ENCODE results near the gene GNAS.

GNAS gene

DNA sequence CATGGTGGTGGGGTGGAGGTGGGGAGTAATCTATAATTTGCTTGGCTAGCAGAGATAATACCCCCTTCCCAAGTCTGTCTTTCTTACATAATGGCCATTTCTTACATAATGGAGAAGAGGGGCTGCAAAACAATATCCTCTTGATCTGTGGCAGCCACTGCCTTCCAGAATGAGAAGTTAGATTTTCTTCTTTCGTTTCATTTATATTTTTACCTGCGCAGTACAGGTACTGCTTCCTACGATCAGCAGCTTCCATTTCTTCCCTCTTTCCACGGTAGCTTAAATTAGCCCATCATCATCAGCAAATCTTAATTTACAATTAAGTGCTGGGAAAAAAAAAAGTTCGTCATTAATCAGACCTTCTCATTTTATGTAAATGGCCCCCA is 30.2 kb downstream of the GNAS start:
- no peak for DNase-seq (ENCODE audit: low spot score)

DNA sequence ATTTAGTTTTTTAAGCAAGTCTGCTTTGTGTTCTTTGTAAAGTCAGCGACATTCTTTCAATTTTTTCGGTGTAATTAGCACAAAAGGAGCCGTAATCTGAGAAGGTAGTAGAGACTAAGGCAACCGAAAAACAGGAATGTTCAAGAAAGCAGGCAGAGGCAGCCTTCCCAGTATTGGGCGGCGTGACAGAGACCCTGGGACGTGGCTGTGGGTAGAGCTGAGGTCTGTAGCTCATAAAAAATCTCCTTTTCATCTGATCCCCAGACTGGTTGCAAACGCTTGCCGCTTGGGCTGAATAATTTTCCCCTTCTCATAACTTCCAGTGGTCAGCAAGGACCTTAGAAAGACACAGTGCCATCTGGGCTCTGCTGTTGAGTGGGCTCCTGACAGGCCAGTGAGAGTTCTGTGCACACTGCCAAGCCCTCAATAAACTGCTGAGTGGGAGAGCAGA is 30.8 kb downstream of the GNAS start:
- peak; percentile 50 for DNase-seq (ENCODE audit: low spot score)

DNA sequence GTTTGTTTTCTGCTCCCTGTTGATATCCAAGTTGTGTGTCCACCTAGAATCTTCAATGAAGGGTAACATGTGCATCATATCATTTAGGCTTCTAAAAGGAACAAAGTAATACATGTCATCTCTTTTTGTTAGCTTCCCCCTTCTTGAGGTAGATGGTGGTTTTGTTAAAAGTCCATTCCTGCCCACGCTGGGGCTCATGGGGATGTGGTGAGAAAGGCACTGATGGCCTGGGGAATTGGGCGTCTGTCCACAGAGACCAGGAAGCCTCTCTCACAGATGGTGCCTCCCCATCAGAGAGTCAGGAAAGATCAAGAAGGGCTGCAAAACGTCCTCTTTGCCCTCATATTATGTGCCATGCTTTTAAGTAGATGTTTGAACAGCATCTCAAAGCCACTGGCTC is 32.5 kb downstream of the GNAS start:
- DNase-seq (ENCODE audit: low spot score), result no peak

DNA sequence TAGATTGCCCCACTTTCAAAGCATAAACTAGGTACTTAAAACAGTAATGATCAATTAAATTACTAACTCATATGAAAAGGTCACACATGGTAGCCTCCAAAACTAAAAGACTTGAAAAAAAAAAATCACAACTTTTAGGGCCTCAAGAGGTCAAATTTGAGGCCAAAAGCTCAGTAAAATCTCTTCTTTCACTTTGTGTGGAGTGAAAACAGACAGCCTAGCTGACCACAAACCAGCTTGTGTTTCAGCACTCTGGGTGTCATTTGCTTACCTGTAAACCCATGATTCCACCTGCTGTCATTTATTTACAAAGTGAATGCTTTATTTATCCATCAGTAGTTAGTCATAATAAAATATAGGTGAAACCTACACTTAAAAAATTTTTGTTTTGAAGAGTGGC is 34.0 kb downstream of the GNAS start:
- no peak for DNase-seq (ENCODE audit: low spot score)

DNA sequence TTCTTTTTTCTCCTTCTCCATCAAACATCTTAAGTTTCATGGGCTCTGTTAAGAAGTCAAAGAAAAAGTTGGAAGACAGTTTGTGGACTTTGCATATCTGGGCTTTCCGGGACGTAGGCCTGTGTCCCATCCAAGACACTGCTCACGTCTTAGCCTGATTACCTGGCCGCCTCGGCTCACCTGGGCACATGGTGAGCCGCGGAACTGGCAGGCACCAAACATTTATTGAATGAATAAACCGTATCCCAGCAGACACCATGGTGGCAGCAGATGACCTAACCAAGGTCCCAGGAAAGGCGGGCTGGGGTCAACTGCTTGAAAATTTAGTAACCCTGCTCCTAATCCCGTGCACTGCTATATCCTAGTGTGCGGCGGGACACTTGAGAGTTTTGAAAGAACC is 35.6 kb downstream of the GNAS start:
- no peak for DNase-seq (ENCODE audit: low spot score)

DNA sequence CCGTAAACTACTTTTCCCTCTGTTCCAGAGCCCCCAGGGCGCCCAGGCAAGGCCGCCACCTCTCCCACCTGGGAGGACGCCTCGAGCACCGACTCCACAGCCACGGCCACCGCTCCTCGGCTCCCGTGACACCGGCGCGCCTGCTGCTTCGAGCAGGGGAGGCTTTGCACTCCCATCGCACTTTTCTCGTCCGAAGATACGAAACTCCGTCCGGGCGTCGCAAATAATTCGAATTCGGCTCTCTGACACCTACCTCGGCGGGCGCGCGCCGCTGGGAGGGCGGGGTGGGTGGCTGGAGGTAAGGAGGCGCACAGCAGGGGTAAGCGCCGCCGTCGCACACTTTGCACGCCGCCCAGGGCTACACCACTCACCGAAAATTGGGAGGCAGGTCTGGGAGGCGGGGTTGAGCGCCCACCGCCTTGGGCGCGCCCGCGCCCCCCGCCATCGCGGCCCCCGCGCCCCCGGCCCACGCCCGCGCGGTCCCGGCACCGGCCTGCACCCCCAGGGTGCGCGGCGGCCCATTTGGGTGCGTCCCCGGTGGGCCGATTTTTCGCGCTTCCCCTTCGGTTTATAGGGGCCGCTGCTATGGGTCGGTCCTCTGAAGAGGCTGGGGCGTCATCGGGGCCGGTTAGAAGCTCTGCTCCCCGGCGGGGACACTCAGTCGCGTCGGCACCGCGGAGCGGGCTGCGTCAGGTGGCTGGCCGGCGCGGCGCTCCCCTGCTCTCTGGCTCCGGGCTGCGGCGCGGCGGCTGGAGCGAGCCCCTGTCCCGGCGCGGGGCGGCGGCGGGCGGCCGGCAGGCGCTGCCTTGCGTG is 36.2 kb downstream of the GNAS start:
- peak; percentile 78 for DNase-seq (ENCODE audit: low spot score)

DNA sequence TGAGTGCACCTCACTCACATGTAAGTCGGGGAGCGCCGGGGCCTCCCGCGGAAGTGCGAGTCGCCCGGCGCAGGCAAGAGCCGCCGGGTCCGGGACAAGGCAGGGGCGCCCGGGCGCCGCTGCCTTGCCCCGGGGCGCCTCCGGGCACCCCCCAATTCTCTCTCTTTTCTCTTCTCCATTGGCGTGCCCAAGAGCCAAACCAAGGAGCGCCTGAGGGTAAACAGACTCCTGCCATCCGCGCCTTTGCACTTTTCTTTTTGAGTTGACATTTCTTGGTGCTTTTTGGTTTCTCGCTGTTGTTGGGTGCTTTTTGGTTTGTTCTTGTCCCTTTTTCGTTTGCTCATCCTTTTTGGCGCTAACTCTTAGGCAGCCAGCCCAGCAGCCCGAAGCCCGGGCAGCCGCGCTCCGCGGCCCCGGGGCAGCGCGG is 36.8 kb downstream of the GNAS start:
- no peak for DNase-seq (ENCODE audit: low spot score)

DNA sequence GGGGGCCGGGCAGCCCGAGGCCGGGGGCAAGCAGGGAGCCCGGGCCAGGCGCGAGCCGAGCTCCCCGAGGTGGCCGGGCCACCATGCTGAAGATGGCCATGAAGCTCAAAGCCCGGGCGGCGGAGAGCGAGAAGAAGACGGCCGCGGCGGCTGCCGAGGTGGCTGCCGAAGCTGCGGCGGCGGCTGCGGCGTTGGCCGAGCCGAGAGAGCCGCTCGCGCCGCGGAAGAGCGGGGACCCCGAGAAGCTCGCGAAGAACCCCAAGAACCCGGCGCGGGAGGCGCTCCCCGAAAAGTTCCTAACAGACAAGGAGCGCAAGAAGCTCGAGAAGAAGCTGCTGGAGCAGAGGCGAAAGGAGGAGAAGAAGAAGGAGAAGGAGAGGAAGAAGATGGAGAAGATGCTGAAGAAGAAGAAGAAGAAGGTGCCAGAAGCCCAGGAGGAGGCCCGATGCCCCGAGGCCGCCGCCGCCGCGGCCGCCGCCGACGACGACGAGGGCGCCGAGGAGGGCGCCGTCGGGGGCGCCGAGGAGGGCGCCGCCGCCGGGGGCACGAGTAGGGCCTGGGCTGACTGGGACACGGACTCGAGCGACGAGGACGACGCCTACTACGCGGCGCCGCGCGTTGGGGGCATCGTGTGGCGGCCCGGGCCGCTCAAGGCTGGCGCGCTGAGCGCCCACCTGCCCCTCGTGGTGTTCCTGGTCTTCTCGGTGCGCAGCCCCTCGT is 37.4 kb downstream of the GNAS start:
- DNase-seq (ENCODE audit: low spot score), result no peak

DNA sequence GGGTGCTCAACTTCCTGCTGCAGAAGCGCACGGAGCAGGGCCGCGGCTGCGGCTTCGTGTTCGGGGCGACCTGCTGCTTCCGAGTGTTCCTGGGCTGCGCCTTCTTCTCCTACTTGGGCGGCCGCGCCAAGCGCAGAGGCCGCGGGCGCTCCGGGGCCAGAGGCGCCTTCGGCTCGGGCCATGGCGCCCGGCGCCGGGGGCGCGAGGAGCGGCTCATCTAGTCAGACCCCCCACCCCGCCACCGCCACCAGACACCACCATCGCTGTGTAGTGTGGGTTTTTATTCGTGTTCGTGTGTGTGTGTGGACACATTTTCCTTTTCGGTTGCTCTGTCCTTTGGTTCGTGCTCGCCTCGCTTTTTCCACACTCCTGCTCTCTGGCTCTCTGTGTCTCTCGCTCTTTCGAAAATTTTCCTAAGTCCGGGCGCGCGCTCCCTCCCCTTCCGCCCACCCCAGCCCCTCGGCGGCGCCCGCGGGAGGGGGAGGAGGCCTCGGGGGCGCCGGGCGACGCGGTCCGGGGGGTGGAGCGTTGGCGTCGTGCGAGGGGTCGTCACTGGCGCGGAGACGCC is 38.1 kb downstream of the GNAS start:
- DNase-seq (ENCODE audit: low spot score), result peak; percentile 71

DNA sequence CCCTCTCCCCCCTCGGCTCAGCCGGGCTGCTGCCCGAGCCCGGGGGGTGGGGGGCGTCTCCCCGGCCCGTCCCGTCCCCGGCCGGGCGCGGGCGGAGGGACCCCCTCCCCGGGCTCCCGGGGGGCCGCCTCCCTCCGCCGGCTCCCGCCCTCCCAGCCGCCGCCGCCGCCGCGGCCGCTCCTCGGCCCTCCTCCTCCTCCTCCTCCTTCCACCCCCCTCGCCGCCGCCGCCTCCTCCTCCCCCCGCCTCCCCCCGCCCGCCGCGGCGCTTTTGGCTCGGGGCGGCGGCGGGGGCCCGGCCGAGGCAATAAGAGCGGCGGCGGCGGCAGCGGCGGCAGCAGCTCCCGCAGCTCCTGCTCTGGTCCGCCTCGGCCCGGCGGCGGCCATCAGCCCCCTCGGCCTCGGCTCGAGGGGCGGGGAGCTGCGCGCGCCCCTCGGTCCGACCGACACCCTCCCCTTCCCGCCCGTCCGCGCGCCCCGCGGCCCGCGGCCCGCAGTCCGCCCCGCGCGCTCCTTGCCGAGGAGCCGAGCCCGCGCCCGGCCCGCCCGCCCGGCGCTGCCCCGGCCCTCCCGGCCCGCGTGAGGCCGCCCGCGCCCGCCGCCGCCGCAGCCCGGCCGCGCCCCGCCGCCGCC is 38.7 kb downstream of the GNAS start:
- DNase-seq (ENCODE audit: low spot score), result peak; percentile 60

DNA sequence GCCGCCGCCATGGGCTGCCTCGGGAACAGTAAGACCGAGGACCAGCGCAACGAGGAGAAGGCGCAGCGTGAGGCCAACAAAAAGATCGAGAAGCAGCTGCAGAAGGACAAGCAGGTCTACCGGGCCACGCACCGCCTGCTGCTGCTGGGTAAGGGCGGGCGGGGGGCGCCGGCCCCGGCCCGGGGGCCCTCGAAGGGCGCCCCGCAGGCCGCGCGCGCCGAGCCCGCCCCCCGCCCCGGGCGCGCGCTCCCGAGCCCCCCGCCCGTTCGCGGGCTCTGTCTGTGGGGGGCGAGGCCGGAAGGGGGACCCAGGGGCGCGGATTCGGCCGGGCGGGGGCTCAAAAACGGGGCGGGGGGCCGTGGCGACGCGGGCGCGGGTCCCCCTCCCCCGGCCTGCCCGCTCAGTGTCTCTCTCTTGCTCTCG is 39.2 kb downstream of the GNAS start:
- no peak for DNase-seq (ENCODE audit: low spot score)

DNA sequence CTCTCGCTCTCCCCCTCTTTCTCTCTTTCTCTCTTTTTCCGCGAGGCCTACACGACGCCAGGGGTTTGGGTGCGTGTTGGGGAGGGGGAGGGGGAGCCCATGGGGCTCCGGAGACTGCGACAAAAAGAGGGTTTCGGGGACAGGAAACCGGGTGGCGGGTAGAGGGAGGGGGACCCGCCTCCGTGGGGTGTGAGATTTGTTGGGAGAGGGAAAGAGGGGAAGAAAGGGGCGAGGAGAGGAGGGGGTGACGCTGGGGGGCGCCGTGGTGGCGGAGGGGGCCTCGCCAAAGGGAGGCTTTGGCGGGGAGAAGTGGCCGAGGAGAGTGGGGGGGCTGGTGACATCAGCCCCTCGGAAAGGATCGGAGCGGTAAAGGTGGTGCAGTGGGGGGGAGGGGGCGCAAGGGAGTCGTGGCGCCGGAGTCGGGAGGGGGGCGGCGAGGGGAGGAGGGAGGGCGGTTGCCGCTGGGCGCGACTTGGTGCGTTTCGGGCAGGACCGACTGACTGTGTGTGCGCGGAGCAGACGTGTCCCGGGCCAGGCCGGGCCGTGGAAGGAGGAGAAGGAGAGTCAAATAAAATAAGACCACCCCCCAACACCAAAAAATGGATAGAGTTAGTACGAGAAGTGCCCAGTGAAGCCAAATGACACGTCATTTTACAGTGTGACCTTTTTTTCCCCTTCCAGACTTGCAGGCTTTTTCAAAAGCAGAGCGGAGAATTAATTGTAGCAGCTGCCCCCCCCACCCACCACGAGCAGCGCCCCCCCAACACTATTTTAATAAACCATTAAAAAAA is 39.8 kb downstream of the GNAS start:
- DNase-seq (ENCODE audit: low spot score), result peak; percentile 58

DNA sequence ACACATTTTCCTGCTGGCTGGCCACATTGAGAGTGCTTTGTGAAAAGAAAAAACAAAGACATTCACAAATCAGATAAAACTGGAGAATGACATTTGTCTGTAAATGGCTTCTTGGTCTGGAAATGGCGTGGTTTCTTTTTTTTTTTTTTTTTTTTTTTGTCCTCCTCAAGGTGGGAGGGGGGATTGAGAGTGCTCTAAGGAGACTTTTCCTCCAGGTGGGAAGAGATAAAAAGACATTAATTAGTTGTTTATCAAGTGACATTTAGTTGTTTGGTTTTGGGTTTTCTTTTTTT is 40.4 kb downstream of the GNAS start:
- no peak for DNase-seq (ENCODE audit: low spot score)

DNA sequence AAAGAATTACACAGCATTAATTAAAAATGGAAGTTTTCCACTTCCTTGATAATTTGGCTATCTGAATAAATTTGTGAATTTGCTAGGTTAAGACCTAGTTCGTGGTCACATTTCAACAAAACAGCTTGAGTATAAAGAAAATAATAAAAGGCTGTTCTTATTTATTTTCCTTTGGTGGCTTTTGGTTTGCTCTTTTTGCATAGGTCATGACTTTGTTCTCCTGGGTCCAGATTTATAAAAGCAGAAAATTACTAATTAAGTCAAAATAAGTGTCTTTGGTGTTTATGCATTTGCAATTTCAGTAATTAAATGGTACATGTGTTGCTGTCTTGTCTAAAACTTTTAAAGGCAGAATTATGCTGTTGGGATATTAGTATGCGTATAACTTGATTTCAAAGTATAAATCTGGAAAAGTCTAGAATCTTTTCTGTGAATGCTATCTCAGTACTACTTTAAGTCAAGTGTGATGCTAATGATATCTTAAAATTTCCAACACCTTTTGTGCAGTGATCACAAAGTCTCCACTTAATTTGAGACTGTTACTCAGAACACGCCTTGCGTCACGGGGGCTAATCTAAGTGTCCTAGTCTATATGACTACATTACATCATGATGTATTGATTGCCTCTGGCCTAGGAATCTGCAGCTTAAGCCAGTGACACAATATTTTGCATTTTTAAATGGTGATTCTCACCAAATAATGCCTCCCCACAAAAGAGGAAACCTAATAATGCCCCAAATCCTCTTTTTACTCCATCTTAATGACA is 41.0 kb downstream of the GNAS start:
- DNase-seq (ENCODE audit: low spot score), result no peak

DNA sequence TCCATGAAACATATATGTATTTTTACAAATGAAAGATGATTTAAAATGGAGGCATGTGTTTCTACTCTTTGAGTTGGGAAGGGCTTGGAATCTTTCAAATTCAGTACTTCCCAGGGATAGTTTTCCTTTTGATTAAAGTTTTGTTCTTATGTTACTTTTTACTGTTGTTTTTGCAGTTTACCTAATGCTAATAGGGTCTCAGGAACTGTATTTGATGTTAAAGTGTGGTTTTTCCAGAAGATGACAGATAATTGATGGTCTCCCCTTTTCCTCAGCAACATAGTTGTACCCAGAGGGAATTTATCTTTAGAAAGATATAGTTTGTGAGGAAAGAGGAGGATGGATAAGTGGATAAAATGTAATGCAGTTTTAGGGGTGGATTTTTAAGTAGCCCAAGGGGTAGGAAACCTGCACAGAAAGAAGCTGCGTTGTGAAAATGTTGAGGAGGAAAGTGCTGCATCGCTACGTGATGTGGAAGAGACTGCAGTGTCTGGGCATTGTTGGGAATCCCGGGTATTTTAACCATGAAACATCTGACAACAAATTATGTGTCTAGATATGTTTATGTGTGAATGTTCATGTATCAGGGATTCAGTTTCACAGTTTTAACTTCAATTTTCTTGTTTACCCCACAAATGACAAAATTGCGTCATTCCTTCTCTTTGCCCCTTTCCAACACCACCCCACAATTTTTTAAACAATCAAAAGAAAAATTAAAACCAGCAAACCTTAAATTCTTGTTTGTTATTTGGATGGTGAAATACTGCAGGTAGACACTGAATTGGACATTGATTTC is 42.3 kb downstream of the GNAS start:
- no peak for DNase-seq (ENCODE audit: low spot score)

DNA sequence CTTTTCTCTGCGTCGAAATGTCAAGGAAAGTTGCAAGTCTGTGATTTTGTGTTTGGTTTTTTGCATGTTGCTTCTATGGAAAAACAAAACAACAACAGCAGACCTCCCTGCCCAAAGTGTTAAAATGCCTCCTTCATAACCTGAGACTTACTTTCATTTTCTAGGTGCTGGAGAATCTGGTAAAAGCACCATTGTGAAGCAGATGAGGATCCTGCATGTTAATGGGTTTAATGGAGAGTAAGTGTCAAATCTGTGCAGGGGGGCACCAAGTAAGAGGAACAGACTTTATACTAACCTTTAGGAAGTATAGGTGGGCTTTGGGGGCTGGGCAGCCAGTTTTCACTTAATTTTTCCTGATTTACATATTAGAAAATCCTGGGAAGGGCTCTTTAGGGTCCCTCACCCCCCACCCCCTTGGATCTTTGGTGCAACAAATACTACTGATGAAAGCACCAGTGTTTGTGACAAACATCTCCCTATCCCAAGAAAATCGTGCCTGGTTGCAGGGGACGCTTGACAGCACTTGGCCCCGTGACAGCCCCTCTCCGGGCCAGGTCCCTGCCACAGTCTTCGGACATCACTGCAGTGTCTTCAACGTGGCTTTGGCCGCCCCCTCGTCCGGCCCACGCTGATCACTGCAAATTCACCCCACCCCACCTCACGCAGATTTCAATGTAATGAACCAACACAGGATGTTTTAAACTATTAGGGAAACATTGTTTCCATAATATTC is 43.1 kb downstream of the GNAS start:
- no peak for DNase-seq (ENCODE audit: low spot score)

DNA sequence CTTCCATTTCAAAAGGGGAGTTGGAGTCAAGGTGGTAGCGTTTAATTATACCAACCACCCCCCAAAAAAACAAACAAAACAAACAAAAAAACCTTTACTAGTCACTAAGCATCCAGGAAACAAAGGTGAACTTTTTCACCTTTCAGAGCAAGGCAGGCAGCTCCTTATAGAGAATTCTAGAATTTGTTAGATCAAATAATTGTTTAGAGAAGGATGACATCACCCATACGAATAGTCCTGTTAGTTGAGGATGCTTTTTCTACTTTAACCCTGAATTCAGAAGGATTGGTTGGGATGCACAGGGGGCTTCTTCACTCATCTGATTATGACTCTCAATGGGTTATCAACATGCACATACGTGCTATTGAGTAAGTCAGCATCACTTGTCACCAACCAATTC is 44.3 kb downstream of the GNAS start:
- DNase-seq (ENCODE audit: low spot score), result no peak

DNA sequence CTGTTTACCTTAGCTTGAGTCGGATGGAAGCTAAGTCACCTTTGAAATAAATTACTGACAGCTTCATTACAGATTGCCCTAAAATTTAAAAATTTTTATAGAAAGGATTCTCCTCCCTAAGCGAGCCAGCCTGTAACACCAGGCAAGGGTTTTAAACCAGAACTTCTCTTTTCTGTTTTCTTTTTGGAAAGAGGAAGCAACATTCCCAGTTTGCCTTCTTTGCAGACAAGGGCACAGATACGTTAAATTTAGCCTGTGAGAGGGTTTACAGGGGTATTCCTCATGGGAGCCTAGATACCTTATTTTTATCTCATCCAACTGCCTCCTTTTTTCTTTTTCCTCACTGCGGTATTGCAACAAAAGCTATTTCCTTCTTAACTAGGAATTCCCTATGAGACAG is 45.0 kb downstream of the GNAS start:
- no peak for DNase-seq (ENCODE audit: low spot score)

DNA sequence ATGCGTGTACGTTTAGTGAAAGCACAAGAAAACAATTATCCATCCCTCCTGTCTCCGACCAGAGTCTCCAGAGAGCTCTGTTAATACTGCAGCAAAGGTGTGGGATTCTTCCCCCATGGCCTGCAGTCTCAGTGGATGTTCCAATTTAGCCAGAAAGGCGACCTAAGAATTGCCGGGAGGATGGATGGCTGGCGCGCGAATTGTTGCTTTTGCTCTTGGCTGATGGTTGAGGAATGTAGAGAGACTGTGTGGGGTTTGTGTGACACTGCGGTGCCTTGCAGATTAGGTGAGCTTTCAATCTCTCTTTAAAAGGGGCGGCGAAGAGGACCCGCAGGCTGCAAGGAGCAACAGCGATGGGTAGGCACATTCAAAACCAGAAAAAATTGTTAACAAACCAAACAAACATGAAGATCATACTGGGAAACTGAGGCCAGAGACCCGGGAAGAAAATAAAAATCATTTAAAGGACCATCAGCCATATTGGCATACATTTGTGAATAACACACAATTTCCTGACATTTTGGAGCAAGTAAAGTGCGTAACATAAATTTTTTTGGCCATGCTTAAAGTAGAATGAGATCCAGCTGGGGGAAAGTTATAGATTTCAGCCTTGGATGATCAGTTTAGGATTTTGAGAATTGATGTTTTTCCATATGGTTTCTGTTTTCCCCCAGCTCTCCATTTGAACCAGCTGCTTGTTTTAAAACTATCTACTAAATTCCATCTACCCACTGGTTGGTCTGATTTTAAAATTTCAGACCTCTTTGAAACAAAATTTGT is 46.3 kb downstream of the GNAS start:
- DNase-seq (ENCODE audit: low spot score), result no peak

All from cerebellar cortex (tissue), 1 donor.